HCT116 (cell line): ENCODE results near the gene TEX2. TPM values are rescaled to one million over a fixed set of nuclear protein-coding genes. Genes with fewer than 3 reads are reported as not detected.

ENCODE experiments used
- ATAC-seq: fragments of 200-7000 bp; cut with Tn5 transposase; 2 replicates; pipeline ENCODE4 v1.9.1; 2020; ENCODE audit warnings: mild to moderate bottlenecking, moderate library complexity
- BruUV-seq: library from RNA; stranded (reverse); fragments of 400-500 nt; replicated peaks from 2 replicates; lab custom pipeline; 2021; lab: Mats Ljungman, UMichigan
- CTCF ChIA-PET: fragments of 300-600 bp; sonication (Branson Sonifier 250); formaldehyde crosslinking; loops from one replicate; lab custom pipeline; 2021; ENCODE audit warnings: antibody characterized with exemption; lab: Charles Lee
- POLR2A ChIA-PET: fragments of 300-600, 350-600 bp; sonication (Branson Sonifier 250); formaldehyde crosslinking; loops from one replicate; lab custom pipeline; 2021; ENCODE audit warnings: antibody characterized with exemption; lab: Charles Lee
- RAD21 ChIA-PET, 2 experiments: fragments of 300-600 bp; sonication (Branson Sonifier 250); formaldehyde crosslinking; loops; one replicate each; lab custom pipeline; 2023; ENCODE audit warnings: low total read pairs in 2 of 2; ENCODE audit not compliant: uncharacterized antibody in 2 of 2, unreplicated experiment in 2 of 2, low non-redundant PET in 1 of 2; lab: Charles Lee
- DNase-seq: peaks from one replicate; pipeline ENCODE4 v3.0.0-alpha.2; 2010; ENCODE audit warnings: low read depth, low spot score
- H2AFZ ChIP-seq: fragments of 200-600 bp; shearing (Covaris generic), sonication (generic); 2 replicates; pipeline ENCODE4 v1.6.1; 2017; ENCODE audit warnings: low read depth, mixed run types, mixed read lengths, antibody characterized with exemption, low read length; ENCODE audit not compliant: poor library complexity, severe bottlenecking
- H3K27ac ChIP-seq: 2 replicates; pipeline ENCODE4 v1.5.1; 2012; ENCODE audit warnings: low read depth, low read length
- H3K27me3 ChIP-seq: fragments of 200-600 bp; sonication (generic); 2 replicates; pipeline ENCODE4 v1.6.1; 2016; ENCODE audit warnings: mixed run types, low read length, mixed read lengths; ENCODE audit not compliant: insufficient read depth
- H3K36me3 ChIP-seq, 2 experiments: fragments of 200-500 bp in 1 of 2; fragments of 200-600 bp in 1 of 2; sonication (Bioruptor generic) in 1 of 2; sonication (generic) in 1 of 2; 2 replicates each; pipeline versions ENCODE4 v1.5.1 to v1.6.1; 2014 to 2016; ENCODE audit warnings: low read length in 2 of 2, inconsistent platforms in 1 of 2, mixed read lengths in 1 of 2, mixed run types in 1 of 2; ENCODE audit not compliant: insufficient read depth in 2 of 2, control insufficient read depth in 1 of 2
- H3K4me1 ChIP-seq, 2 experiments: fragments of 200-600 bp in 1 of 2; sonication (generic) in 1 of 2; 2 replicates each; pipeline versions ENCODE4 v1.5.1 to v1.6.1; 2012 to 2017; ENCODE audit warnings: low read length in 2 of 2, inconsistent platforms in 1 of 2, mild to moderate bottlenecking in 1 of 2, mixed read lengths in 1 of 2, mixed run types in 1 of 2, moderate library complexity in 1 of 2; ENCODE audit not compliant: insufficient read depth in 2 of 2, control insufficient read depth in 1 of 2
- H3K4me2 ChIP-seq: fragments of 200-600 bp; sonication (generic); 2 replicates; pipeline ENCODE4 v1.6.1; 2017; ENCODE audit warnings: mixed run types, low read length, mixed read lengths
- H3K4me3 ChIP-seq, 2 experiments: fragments of 200-600 bp in 1 of 2; sonication (generic) in 1 of 2; replicated peaks in 1 of 2; 2 replicates each; pipeline ENCODE4 v1.5.1; 2011 to 2016; ENCODE audit warnings: low read length in 2 of 2, control low read depth in 1 of 2, low read depth in 1 of 2, mild to moderate bottlenecking in 1 of 2, mixed read lengths in 1 of 2, mixed run types in 1 of 2
- H3K79me2 ChIP-seq: fragments of 200-600 bp; sonication (generic); 2 replicates; pipeline ENCODE4 v1.6.1; 2017; ENCODE audit warnings: mild to moderate bottlenecking, mixed run types, low read length, moderate library complexity, mixed read lengths; ENCODE audit not compliant: insufficient read depth
- H3K9ac ChIP-seq: fragments of 200-600 bp; sonication (generic); 2 replicates; pipeline ENCODE4 v1.6.1; 2016; ENCODE audit warnings: low read length, mixed read lengths
- H3K9me2 ChIP-seq: fragments of 200-600 bp; sonication (generic), shearing (Covaris generic); 2 replicates; pipeline ENCODE4 v1.6.1; 2017; ENCODE audit warnings: mixed run types, mild to moderate bottlenecking, moderate library complexity; ENCODE audit not compliant: insufficient read depth
- H3K9me3 ChIP-seq, 2 experiments: fragments of 200-500 bp in 1 of 2; fragments of 200-600 bp in 1 of 2; sonication (Bioruptor generic) in 1 of 2; sonication (generic) in 1 of 2; 2 replicates each; pipeline ENCODE4 v1.6.1; 2014 to 2017; ENCODE audit warnings: low read length in 2 of 2, mixed read lengths in 2 of 2, inconsistent platforms in 1 of 2, low read depth in 1 of 2, mild to moderate bottlenecking in 1 of 2, mixed run types in 1 of 2, moderate library complexity in 1 of 2; ENCODE audit not compliant: control insufficient read depth in 1 of 2, insufficient read depth in 1 of 2
- H4K20me1 ChIP-seq: fragments of 200-600 bp; sonication (generic), shearing (Covaris generic); 2 replicates; pipeline ENCODE4 v1.6.1; 2017; ENCODE audit warnings: mixed run types, mild to moderate bottlenecking, moderate library complexity; ENCODE audit not compliant: insufficient read depth
- CBX3 ChIP-seq: IDR thresholded peaks from 2 replicates; pipeline ENCODE4 v1.6.1; 2012; ENCODE audit warnings: low read depth
- ELF1 ChIP-seq: IDR thresholded peaks from 2 replicates; pipeline ENCODE4 v1.6.1; 2012; ENCODE audit warnings: low read depth, borderline replicate concordance
- EZH2phosphoT487 ChIP-seq: fragments of 200-600 bp; IDR thresholded peaks from 2 replicates; pipeline ENCODE4 v1.6.1; 2018; ENCODE audit warnings: antibody characterized with exemption, borderline replicate concordance
- RAD21 ChIP-seq: IDR thresholded peaks from 2 replicates; pipeline ENCODE4 v1.6.1; 2012; ENCODE audit warnings: low read depth, mild to moderate bottlenecking
- SP1 ChIP-seq: IDR thresholded peaks from 2 replicates; pipeline ENCODE4 v1.6.1; 2012; ENCODE audit warnings: low read depth
- ZFX ChIP-seq: fragments of 450-650 bp; IDR thresholded peaks from 2 replicates; pipeline ENCODE4 v1.6.1; 2017
- intact Hi-C: fragments of 100-400 bp; cut with micrococcal nuclease; formaldehyde crosslinking; loops from 2 replicates; pipeline ENCODE4 v1.10.0; 2022
- total RNA-seq: library from RNA; stranded (reverse); gene quantifications from one replicate; pipeline ENCODE4 v1.2.1, GENCODE V29; 2021; ENCODE audit not compliant: unreplicated experiment
- TF ChIP-seq, protein P1 (sequence below), 3 experiments: fragments of 200-600 bp in 1 of 3; sonication (generic) in 1 of 3; IDR thresholded peaks in 2 of 3; conservative IDR thresholded peaks in 1 of 3; 2 replicates each; pipeline ENCODE4 v1.5.1; 2012 to 2017; ENCODE audit warnings: low read depth in 2 of 3, low read length in 2 of 3, antibody characterized with exemption in 1 of 3, borderline replicate concordance in 1 of 3, control low read depth in 1 of 3, mild to moderate bottlenecking in 1 of 3, mixed read lengths in 1 of 3, mixed run types in 1 of 3, moderate library complexity in 1 of 3; ENCODE audit not compliant: insufficient read depth in 1 of 3
- TF ChIP-seq, protein P2 (sequence below): IDR thresholded peaks from 2 replicates; pipeline ENCODE4 v1.6.1; 2012; ENCODE audit warnings: low read depth

Gene TEX2
- total RNA-seq, 1 experiment from 2014 or later = 24.6 TPM

DNA sequence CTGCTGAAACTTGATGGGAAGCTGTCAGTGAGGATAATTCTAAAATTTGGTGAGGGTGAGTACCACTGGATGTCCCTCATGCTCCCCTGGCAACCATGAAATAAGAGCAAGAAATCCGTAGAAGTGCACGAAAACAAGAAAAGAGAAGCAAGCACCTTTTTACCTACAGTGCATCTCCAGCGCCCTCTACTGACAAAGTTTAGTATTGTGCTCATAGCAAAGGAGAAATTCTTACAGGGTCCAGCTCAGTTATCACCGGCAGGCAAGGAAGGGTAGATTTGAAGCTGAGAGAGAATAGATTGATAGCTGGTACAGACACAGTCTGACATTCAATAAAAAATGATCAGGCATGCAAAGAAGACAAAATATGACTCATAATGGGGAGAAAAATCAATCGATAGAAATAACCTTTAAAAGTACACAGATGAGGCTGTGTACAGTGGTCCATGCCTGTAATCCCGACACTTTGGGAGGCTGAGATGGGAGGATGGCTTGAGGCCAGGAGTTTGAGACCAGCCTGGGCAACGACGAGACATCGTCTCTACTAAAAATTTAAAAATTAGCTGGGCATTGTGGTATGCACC lies 28.3 kb upstream of the TEX2 start:
- Histone ChIP-seq H4K20me1 (no peaks in the 10 kb centered on the region), H3K9me3 (peaks cover 7 to 11% of the 10 kb centered on the region in 2 experiments; a peak in 3 of 4 replicates), H3K4me2 (no peak overlapping the region), H3K27me3 (no peaks in the 10 kb centered on the region), H3K9ac (no peak overlapping the region), H2AFZ (no peak overlapping the region), H3K27ac (no peak overlapping the region), H3K79me2 (no peaks in the 10 kb centered on the region), H3K9me2 (no peaks in the 10 kb centered on the region), H3K36me3 (no peaks in the 10 kb centered on the region), H3K4me3 (no peak overlapping the region), H3K4me1 (no peaks in the 10 kb centered on the region)
- peak; percentile 59 for ATAC-seq
- POLR2A ChIA-PET = interaction anchor here (0.5 kb wide), 1 partner anchor 831 kb away, joined by 4 read pairs; no protein-coding TSS in a partner anchor
- intact Hi-C loops = no loop called here
- RAD21 ChIA-PET = interaction anchor here in 1 of 2 experiments (1.3 kb wide), 1 partner anchor 228 kb away, joined by 4 read pairs; no protein-coding TSS in a partner anchor
- no peak for DNase-seq
- CTCF ChIA-PET = interaction anchor here (0.9 to 3.0 kb wide), 4 partner anchors 9 to 142 kb away, joined by 3 to 12 read pairs (median 8); no protein-coding TSS in a partner anchor
- BruUV-seq = no TSS peak
- TF ChIP-seq RAD21 = peak; percentile 39
- no peak for TF ChIP-seq ELF1
- no peak for TF ChIP-seq EZH2phosphoT487
- TF ChIP-seq CBX3 = peak; percentile 98
- TF ChIP-seq, protein P1, sequence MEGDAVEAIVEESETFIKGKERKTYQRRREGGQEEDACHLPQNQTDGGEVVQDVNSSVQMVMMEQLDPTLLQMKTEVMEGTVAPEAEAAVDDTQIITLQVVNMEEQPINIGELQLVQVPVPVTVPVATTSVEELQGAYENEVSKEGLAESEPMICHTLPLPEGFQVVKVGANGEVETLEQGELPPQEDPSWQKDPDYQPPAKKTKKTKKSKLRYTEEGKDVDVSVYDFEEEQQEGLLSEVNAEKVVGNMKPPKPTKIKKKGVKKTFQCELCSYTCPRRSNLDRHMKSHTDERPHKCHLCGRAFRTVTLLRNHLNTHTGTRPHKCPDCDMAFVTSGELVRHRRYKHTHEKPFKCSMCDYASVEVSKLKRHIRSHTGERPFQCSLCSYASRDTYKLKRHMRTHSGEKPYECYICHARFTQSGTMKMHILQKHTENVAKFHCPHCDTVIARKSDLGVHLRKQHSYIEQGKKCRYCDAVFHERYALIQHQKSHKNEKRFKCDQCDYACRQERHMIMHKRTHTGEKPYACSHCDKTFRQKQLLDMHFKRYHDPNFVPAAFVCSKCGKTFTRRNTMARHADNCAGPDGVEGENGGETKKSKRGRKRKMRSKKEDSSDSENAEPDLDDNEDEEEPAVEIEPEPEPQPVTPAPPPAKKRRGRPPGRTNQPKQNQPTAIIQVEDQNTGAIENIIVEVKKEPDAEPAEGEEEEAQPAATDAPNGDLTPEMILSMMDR (IDR thresholded peaks at IDR 0.05 in 2 of 3, conservative IDR thresholded peaks at IDR 0.05 in 1 of 3; ENCODE audit: borderline replicate concordance in 1 of 3, insufficient read depth in 1 of 3, low read depth in 2 of 3, low read length in 2 of 3) = peak; percentile 23 to 97 (median 78); a peak in 4 of 6 replicates
- TF ChIP-seq SP1 = no peak

DNA sequence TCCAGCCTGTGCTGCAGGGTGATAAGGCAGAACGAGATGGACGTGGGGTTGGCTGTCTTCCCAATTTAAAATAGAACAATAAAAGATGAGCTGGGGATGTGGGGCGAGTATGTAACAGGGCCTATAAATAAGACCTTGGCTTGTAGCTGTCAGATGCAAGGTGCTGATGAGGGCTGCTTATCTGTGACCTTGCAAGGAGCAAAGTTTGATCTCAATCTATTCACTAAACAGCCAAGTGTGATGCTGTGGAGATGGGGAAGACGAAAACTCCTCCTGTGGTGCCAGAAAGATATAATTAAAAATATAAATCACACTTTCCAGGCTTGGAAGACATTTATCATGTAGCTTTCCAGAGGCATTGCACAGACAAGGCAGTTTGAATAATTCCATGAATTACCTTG lies 26.7 kb upstream of the TEX2 start:
- H3K9me2 ChIP-seq = no peaks in the 10 kb centered on the region
- RAD21 ChIA-PET = no interaction called here
- intact Hi-C loops = loop anchor here (10.0 kb wide), 1 partner anchor 225 kb away; no protein-coding TSS in a partner anchor
- ATAC-seq = no peak
- H4K20me1 ChIP-seq = no peaks in the 10 kb centered on the region
- no peak overlapping the region for H3K9ac ChIP-seq
- CTCF ChIA-PET = interaction anchor here (2.9 to 3.0 kb wide), 2 partner anchors 13 to 140 kb away, joined by 8 to 12 read pairs; no protein-coding TSS in a partner anchor
- no peaks in the 10 kb centered on the region for H3K27me3 ChIP-seq
- peaks cover 7 to 11% of the 10 kb centered on the region in 2 experiments; a peak in 3 of 4 replicates for H3K9me3 ChIP-seq
- no peaks in the 10 kb centered on the region for H3K4me1 ChIP-seq
- H3K4me2 ChIP-seq = no peak overlapping the region
- no peaks in the 10 kb centered on the region for H3K36me3 ChIP-seq
- POLR2A ChIA-PET = no interaction called here
- no peaks in the 10 kb centered on the region for H3K79me2 ChIP-seq
- TF ChIP-seq SP1 (no peak), ZFX (no peak), CBX3 (no peak)
- TF ChIP-seq, protein P2, sequence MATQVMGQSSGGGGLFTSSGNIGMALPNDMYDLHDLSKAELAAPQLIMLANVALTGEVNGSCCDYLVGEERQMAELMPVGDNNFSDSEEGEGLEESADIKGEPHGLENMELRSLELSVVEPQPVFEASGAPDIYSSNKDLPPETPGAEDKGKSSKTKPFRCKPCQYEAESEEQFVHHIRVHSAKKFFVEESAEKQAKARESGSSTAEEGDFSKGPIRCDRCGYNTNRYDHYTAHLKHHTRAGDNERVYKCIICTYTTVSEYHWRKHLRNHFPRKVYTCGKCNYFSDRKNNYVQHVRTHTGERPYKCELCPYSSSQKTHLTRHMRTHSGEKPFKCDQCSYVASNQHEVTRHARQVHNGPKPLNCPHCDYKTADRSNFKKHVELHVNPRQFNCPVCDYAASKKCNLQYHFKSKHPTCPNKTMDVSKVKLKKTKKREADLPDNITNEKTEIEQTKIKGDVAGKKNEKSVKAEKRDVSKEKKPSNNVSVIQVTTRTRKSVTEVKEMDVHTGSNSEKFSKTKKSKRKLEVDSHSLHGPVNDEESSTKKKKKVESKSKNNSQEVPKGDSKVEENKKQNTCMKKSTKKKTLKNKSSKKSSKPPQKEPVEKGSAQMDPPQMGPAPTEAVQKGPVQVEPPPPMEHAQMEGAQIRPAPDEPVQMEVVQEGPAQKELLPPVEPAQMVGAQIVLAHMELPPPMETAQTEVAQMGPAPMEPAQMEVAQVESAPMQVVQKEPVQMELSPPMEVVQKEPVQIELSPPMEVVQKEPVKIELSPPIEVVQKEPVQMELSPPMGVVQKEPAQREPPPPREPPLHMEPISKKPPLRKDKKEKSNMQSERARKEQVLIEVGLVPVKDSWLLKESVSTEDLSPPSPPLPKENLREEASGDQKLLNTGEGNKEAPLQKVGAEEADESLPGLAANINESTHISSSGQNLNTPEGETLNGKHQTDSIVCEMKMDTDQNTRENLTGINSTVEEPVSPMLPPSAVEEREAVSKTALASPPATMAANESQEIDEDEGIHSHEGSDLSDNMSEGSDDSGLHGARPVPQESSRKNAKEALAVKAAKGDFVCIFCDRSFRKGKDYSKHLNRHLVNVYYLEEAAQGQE = no peak
- no peak overlapping the region for H2AFZ ChIP-seq
- H3K4me3 ChIP-seq = no peak overlapping the region
- H3K27ac ChIP-seq = no peak overlapping the region
- BruUV-seq = no TSS peak
- DNase-seq = no peak
